ENCODE measurements around the gene MYADM.

- TF ChIP-seq ZNF398 (tag by site-specific recombination; IDR thresholded peaks at IDR 0.05): no peak
- TF ChIP-seq CTCF (tag by site-specific recombination; IDR thresholded peaks at IDR 0.05): no peak
- TF ChIP-seq ZFP69B (tag by site-specific recombination; IDR thresholded peaks at IDR 0.05): no peak
- no peak for TF ChIP-seq ZNF473 (tag by site-specific recombination; IDR thresholded peaks at IDR 0.05)
- TF ChIP-seq ZBTB49 (tag by site-specific recombination; IDR thresholded peaks at IDR 0.05; ENCODE audit: low read depth): no peak
- TF ChIP-seq ZNF274 (IDR thresholded peaks at IDR 0.05; ENCODE audit: low read length): no peak
- TF ChIP-seq ZNF274 (tag by site-specific recombination; IDR thresholded peaks at IDR 0.05; ENCODE audit: borderline replicate concordance): no peak
- no peak for TF ChIP-seq ZXDB (tag by site-specific recombination; IDR thresholded peaks at IDR 0.05)
- no peak for TF ChIP-seq ELK4 (IDR thresholded peaks at IDR 0.05; ENCODE audit: borderline replicate concordance, low read depth, low read length)
- no peak for TF ChIP-seq ZFP41 (tag by site-specific recombination; IDR thresholded peaks at IDR 0.05; ENCODE audit: borderline replicate concordance)
- no peak for TF ChIP-seq ZNF121 (tag by site-specific recombination; IDR thresholded peaks at IDR 0.05)
- no peak for TF ChIP-seq MEIS1 (CRISPR knock-in tag; IDR thresholded peaks at IDR 0.05; ENCODE audit: borderline replicate concordance)
- TF ChIP-seq ZNF280C (tag by site-specific recombination; IDR thresholded peaks at IDR 0.05): no peak
- no peak for TF ChIP-seq ZNF488 (tag by site-specific recombination; IDR thresholded peaks at IDR 0.05)
- no peak for TF ChIP-seq PATZ1 (tag by site-specific recombination; IDR thresholded peaks at IDR 0.05)
Measured at GRCh38 chr19:53873773-53874605, 6.3 kb downstream of the MYADM start.
